Measurements from ENCODE around the gene PHLPP1. TPM values are rescaled to one million over a fixed set of nuclear protein-coding genes. Genes with fewer than 3 reads are reported as not detected.

The PHLPP1 gene
- total and polyA plus RNA-seq, 2 of the 4 experiments (the other 2 are of a cell fraction), result 3.3 to 3.6 TPM

DNA sequence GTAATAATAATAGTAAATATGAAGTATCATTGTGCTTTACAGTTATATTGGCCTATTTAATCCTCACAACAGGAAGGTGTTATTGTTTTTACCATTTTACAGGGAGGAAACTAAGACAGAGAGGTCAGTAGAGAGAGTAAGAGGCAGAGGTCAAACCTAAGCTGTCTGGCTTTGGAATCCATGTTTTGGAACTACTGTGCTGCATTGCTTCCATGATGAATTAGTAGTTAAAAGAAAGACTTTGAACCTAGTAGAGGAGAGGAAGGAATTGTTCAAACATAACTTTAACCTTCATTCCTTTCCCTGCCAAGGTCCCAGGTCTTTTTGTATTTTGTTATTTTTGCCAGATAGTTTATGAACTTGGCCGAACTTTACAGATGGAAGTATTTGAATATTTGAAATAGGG lies 80.9 kb downstream of the PHLPP1 start:
- BruUV-seq (replicated peaks), result no TSS peak
- Histone ChIP-seq H3K9me1 (ENCODE audit: insufficient read depth, low read length) (no peaks in the 10 kb centered on the region), H2AK5ac (ENCODE audit: low read depth, low read length) (no peak overlapping the region), H3K14ac (replicated peaks; ENCODE audit: low read depth, low read length) (no peak overlapping the region), H4K5ac (ENCODE audit: low read depth, low read length) (no peak overlapping the region), H3K4ac (ENCODE audit: low read depth, low read length) (no peak overlapping the region), H2BK15ac (ENCODE audit: low read depth, low read length) (no peak overlapping the region), H3K23ac (ENCODE audit: low read depth, low read length) (no peak overlapping the region), H3K27me3 (ENCODE audit: control insufficient read depth, insufficient read depth, low read length) (no peaks in the 10 kb centered on the region), H3K79me1 (ENCODE audit: low read depth in 1 of 2, low read length in 2 of 2) (peaks cover 2 to 11% of the 10 kb centered on the region in 2 experiments; a peak in 2 of 4 replicates), H2AFZ (replicated peaks; ENCODE audit: low read length, poor library complexity) (no peak overlapping the region), H3K9me3 (ENCODE audit: control insufficient read depth, insufficient read depth, low read length) (no peaks in the 10 kb centered on the region), H3K27ac (ENCODE audit: insufficient read depth, low read length) (no peak overlapping the region), H3K4me1 (ENCODE audit: control insufficient read depth, insufficient read depth, low read length) (no peaks in the 10 kb centered on the region; the same call in 1 of the 2 replicates), H2BK120ac (ENCODE audit: low read depth, low read length) (no peak overlapping the region), H3K4me3 (ENCODE audit: insufficient read depth, low read depth, low read length) (no peak overlapping the region), H3K18ac (ENCODE audit: low read depth, low read length) (no peak overlapping the region), H2AK9ac (replicated peaks; ENCODE audit: low read depth, low read length, poor library complexity) (no peak overlapping the region), H4K20me1 (ENCODE audit: insufficient read depth, low read length) (no peaks in the 10 kb centered on the region), H2BK20ac (ENCODE audit: low read depth, low read length) (no peak overlapping the region), H3K36me3 (ENCODE audit: control insufficient read depth, insufficient read depth, low read length) (no peaks in the 10 kb centered on the region), H4K91ac (ENCODE audit: insufficient read depth, low read depth, low read length) (no peak overlapping the region), H4K8ac (ENCODE audit: low read depth in 2 of 2, low read length in 2 of 2) (no peak overlapping the region), H3K56ac (ENCODE audit: extremely low read depth, insufficient read depth, low read length) (no peak overlapping the region), H3K4me2 (ENCODE audit: low read depth, low read length) (no peak overlapping the region), H3K9ac (ENCODE audit: low read depth, low read length) (no peak overlapping the region), H2BK5ac (ENCODE audit: low read depth, low read length, poor library complexity, severe bottlenecking) (no peak overlapping the region)
- dilution Hi-C loops (cut with HindIII; ENCODE audit: low sequenced_read_pairs, unreplicated experiment), result no loop called here
- WGBS, 2 experiments (ENCODE audit: extremely low coverage in 2 of 2, insufficient read length in 1 of 2), result 100% methylated on average over 1 of the region's 1 CpG
- ChIA-PET CTCF (interaction anchor here (1.4 kb wide), 1 partner anchor 10 kb away, joined by 3 read pairs; no protein-coding TSS in a partner anchor), POLR2A (ENCODE audit: unreplicated experiment) (no interaction called here)
- DNase-seq, result no peak
- TF ChIP-seq RFX5 (IDR thresholded peaks at IDR 0.05; ENCODE audit: low read depth, low read length) (no peak), NFE2L2 (IDR thresholded peaks at IDR 0.05; ENCODE audit: low read depth, low read length) (no peak), FOS (IDR thresholded peaks at IDR 0.05; ENCODE audit: low read depth, low read length) (no peak), RCOR1 (IDR thresholded peaks at IDR 0.05; ENCODE audit: insufficient replicate concordance, low read length) (no peak), MAFK (IDR thresholded peaks at IDR 0.05; ENCODE audit: low read depth, low read length) (no peak), SMC3 (IDR thresholded peaks at IDR 0.05; ENCODE audit: low read depth, low read length) (no peak), CEBPB (IDR thresholded peaks at IDR 0.05; ENCODE audit: low read depth, low read length) (no peak), MXI1 (IDR thresholded peaks at IDR 0.05; ENCODE audit: borderline replicate concordance, low read depth, low read length) (no peak), MAZ (IDR thresholded peaks at IDR 0.05; ENCODE audit: borderline replicate concordance, low read depth, low read length) (no peak), BHLHE40 (IDR thresholded peaks at IDR 0.05; ENCODE audit: low read depth, low read length) (no peak), USF2 (IDR thresholded peaks at IDR 0.05; ENCODE audit: low read depth, low read length) (no peak), RAD21 (IDR thresholded peaks at IDR 0.05; ENCODE audit: low read length) (no peak), CHD1 (IDR thresholded peaks at IDR 0.05; ENCODE audit: low read depth, low read length) (no peak), POLR2A (IDR thresholded peaks at IDR 0.05; ENCODE audit: low read depth, low read length) (no peak)
- TF ChIP-seq, protein P1, sequence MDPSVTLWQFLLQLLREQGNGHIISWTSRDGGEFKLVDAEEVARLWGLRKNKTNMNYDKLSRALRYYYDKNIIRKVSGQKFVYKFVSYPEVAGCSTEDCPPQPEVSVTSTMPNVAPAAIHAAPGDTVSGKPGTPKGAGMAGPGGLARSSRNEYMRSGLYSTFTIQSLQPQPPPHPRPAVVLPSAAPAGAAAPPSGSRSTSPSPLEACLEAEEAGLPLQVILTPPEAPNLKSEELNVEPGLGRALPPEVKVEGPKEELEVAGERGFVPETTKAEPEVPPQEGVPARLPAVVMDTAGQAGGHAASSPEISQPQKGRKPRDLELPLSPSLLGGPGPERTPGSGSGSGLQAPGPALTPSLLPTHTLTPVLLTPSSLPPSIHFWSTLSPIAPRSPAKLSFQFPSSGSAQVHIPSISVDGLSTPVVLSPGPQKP (IDR thresholded peaks at IDR 0.05; ENCODE audit: borderline replicate concordance, low read depth, low read length), result no peak
- TF ChIP-seq, protein P2, sequence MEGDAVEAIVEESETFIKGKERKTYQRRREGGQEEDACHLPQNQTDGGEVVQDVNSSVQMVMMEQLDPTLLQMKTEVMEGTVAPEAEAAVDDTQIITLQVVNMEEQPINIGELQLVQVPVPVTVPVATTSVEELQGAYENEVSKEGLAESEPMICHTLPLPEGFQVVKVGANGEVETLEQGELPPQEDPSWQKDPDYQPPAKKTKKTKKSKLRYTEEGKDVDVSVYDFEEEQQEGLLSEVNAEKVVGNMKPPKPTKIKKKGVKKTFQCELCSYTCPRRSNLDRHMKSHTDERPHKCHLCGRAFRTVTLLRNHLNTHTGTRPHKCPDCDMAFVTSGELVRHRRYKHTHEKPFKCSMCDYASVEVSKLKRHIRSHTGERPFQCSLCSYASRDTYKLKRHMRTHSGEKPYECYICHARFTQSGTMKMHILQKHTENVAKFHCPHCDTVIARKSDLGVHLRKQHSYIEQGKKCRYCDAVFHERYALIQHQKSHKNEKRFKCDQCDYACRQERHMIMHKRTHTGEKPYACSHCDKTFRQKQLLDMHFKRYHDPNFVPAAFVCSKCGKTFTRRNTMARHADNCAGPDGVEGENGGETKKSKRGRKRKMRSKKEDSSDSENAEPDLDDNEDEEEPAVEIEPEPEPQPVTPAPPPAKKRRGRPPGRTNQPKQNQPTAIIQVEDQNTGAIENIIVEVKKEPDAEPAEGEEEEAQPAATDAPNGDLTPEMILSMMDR (conservative IDR thresholded peaks at IDR 0.05; ENCODE audit: low read depth, low read length), result no peak
- intact Hi-C loops (cut with micrococcal nuclease), result no loop called here
- ATAC-seq (ENCODE audit: low read depth), result no peak
- in situ Hi-C loops (cut with MboI; ENCODE audit: low sequenced_read_pairs), result loop anchor here (10.0 kb wide), 1 partner anchor 59 kb away; no protein-coding TSS in a partner anchor

Measured in IMR-90 (cell line).